NCI-H446 (cell line): ENCODE data around the gene PDE4D.
"Not testable (repeated sequence)": the region's sequence is repeated elsewhere in the genome, so short reads cannot be mapped to it uniquely, and the experiment has no call there.

Experiments
- DNase-seq, 2 experiments: peaks; one replicate each; lab custom pipeline; 2025; lab: John Stamatoyannopoulos, UW

Gene PDE4D

GRCh38 chr5:59583151-59583809 is 310.2 kb downstream of the PDE4D start:
- DNase-seq = no peak

- DNase-seq = no peak
Measured at GRCh38 chr5:59582746-59583145, 310.8 kb downstream of the PDE4D start.

- DNase-seq = no peak
Measured at GRCh38 chr5:59579824-59580167, 313.7 kb downstream of the PDE4D start.

- DNase-seq = peak in 1 of 2 experiments; percentile 21
Measured at GRCh38 chr5:59579101-59579823, 314.3 kb downstream of the PDE4D start.

- DNase-seq = no peak
Measured at GRCh38 chr5:59577485-59577884, 316.0 kb downstream of the PDE4D start.

GRCh38 chr5:59575648-59576445 is 317.7 kb downstream of the PDE4D start:
- DNase-seq = no peak

GRCh38 chr5:59573509-59573908 is 320.0 kb downstream of the PDE4D start:
- not testable (repeated sequence) for DNase-seq

- DNase-seq = no peak
Measured at GRCh38 chr5:59571067-59571466, 322.5 kb downstream of the PDE4D start.

- DNase-seq = no peak
Measured at GRCh38 chr5:59569608-59570334, 323.8 kb downstream of the PDE4D start.

GRCh38 chr5:59569158-59569557 is 324.4 kb downstream of the PDE4D start:
- no peak for DNase-seq

GRCh38 chr5:59568161-59568560 is 325.4 kb downstream of the PDE4D start:
- DNase-seq = no peak

- DNase-seq = peak in 1 of 2 experiments; percentile 25
Measured at GRCh38 chr5:59565551-59565950, 328.0 kb downstream of the PDE4D start.

- no peak for DNase-seq
Measured at GRCh38 chr5:59564895-59565294, 328.6 kb downstream of the PDE4D start.

- no peak for DNase-seq
Measured at GRCh38 chr5:59562756-59563389, 330.7 kb downstream of the PDE4D start.

GRCh38 chr5:59560553-59560952 is 333.0 kb downstream of the PDE4D start:
- no peak for DNase-seq

GRCh38 chr5:59559847-59560246 is 333.7 kb downstream of the PDE4D start:
- DNase-seq = no peak

- no peak for DNase-seq
Measured at GRCh38 chr5:59559323-59559722, 334.2 kb downstream of the PDE4D start.

- DNase-seq = no peak
Measured at GRCh38 chr5:59558501-59558900, 335.0 kb downstream of the PDE4D start.

GRCh38 chr5:59557572-59557971 is 336.0 kb downstream of the PDE4D start:
- DNase-seq = no peak

- no peak for DNase-seq
Measured at GRCh38 chr5:59555596-59555995, 337.9 kb downstream of the PDE4D start.

- no peak for DNase-seq
Measured at GRCh38 chr5:59554501-59554900, 339.0 kb downstream of the PDE4D start.

GRCh38 chr5:59553992-59554391 is 339.5 kb downstream of the PDE4D start:
- no peak for DNase-seq
